T-cell (primary cell): Measurements from ENCODE around the gene HGD. TPM values are rescaled to one million over a fixed set of nuclear protein-coding genes. Genes with fewer than 3 reads are reported as not detected.

Experiments
- ATAC-seq, 4 experiments: fragments of 200-7000 bp in 3 of 4; fragments of 150-1000 bp in 1 of 4; cut with Tn5 transposase; replicated peaks in 1 of 4; 1 replicate in 3 of 4; 2 replicates in 1 of 4; pipeline ENCODE4 v1.10.0; 2021; ENCODE audit warnings: moderate library complexity in 3 of 4, mild to moderate bottlenecking in 2 of 4, moderate number of reproducible peaks in 1 of 4
- CTCF ChIA-PET, 2 donors: fragments of 300-600 bp; sonication (Branson Sonifier 250); formaldehyde crosslinking; loops; one replicate each; lab custom pipeline; 2022; ENCODE audit warnings: antibody characterized with exemption in 2 of 2; lab: Charles Lee
- POLR2A ChIA-PET, 2 donors: fragments of 300-600 bp; sonication (Branson Sonifier 250); formaldehyde crosslinking; loops; one replicate each; lab custom pipeline; 2022; ENCODE audit warnings: antibody characterized with exemption in 2 of 2; lab: Charles Lee
- DNase-seq, 35 experiments: peaks; one replicate each; pipeline versions ENCODE4 v3.0.0 to v3.0.0-alpha.2; 2013 to 2023
- H3K27ac ChIP-seq: one replicate; pipeline ENCODE4 v1.5.1; 2013; ENCODE audit warnings: low read length
- H3K27me3 ChIP-seq, 2 experiments: replicated peaks in 1 of 2; 1 replicate in 1 of 2; 2 replicates in 1 of 2; pipeline versions ENCODE4 v1.6.1 to v1.7.0; 2013; ENCODE audit warnings: low read length in 1 of 2, mixed read lengths in 1 of 2; ENCODE audit not compliant: control insufficient read depth in 2 of 2, insufficient read depth in 2 of 2; ENCODE audit errors: extremely low read depth in 1 of 2
- H3K36me3 ChIP-seq, 2 donors: 1 replicate in 1 of 2; 2 replicates in 1 of 2; pipeline versions ENCODE4 v1.6.1 to v1.7.0; 2013; ENCODE audit warnings: low read length in 1 of 2; ENCODE audit not compliant: control insufficient read depth in 2 of 2, insufficient read depth in 1 of 2; ENCODE audit errors: extremely low read depth in 1 of 2
- H3K4me1 ChIP-seq, 2 experiments: 1 replicate in 1 of 2; 2 replicates in 1 of 2; pipeline versions ENCODE4 v1.6.1 to v1.7.0; 2013; ENCODE audit warnings: low read length in 2 of 2, mixed read lengths in 1 of 2; ENCODE audit not compliant: insufficient read depth in 2 of 2, control insufficient read depth in 1 of 2; ENCODE audit errors: extremely low read depth in 1 of 2
- H3K4me3 ChIP-seq, 2 donors: 1 replicate in 1 of 2; 2 replicates in 1 of 2; pipeline versions ENCODE4 v1.5.1 to v1.7.0; 2013; ENCODE audit warnings: mild to moderate bottlenecking in 2 of 2, low read length in 1 of 2, moderate library complexity in 1 of 2; ENCODE audit not compliant: control insufficient read depth in 1 of 2; ENCODE audit errors: extremely low read depth in 1 of 2
- H3K9me3 ChIP-seq: 2 replicates; pipeline ENCODE4 v1.7.0; 2013
- H3K27ac Mint-ChIP-seq, 2 donors: one replicate each; pipeline ENCODE4 v1.8.0; 2020 to 2021; ENCODE audit warnings: mild to moderate bottlenecking in 2 of 2, mixed read lengths in 2 of 2
- H3K27me3 Mint-ChIP-seq, 2 donors: one replicate each; pipeline ENCODE4 v1.8.0; 2021 to 2022; ENCODE audit warnings: mixed read lengths in 2 of 2
- H3K36me3 Mint-ChIP-seq: one replicate; pipeline ENCODE4 v1.8.0; 2021; ENCODE audit warnings: mixed read lengths
- H3K4me1 Mint-ChIP-seq, 3 donors: one replicate each; pipeline ENCODE4 v1.8.0; 2020 to 2022; ENCODE audit warnings: mixed read lengths in 3 of 3, mild to moderate bottlenecking in 1 of 3
- H3K4me3 Mint-ChIP-seq, 3 donors: one replicate each; pipeline ENCODE4 v1.8.0; 2020 to 2022; ENCODE audit warnings: mild to moderate bottlenecking in 3 of 3, mixed read lengths in 3 of 3, moderate library complexity in 3 of 3
- H3K9me3 Mint-ChIP-seq, 3 donors: one replicate each; pipeline ENCODE4 v1.8.0; 2020 to 2022; ENCODE audit warnings: mixed read lengths in 3 of 3
- WGBS: methylation state at CpG from one replicate; pipeline ENCODE4 v1.1.5; 2013; ENCODE audit warnings: missing lambda C conversion rate; ENCODE audit not compliant: insufficient coverage; 5-methylcytosine and 5-hydroxymethylcytosine counted together
- total RNA-seq, 35 experiments: library from RNA in 6 of 35; stranded (reverse) in 6 of 35; fragments of 120-200 nt in 1 of 35; gene quantifications; one replicate each; pipeline versions ENCODE4 v1.2.1 to v1.2.4 and lab custom pipeline; 2013 to 2026

Gene HGD
- total RNA-seq, 5 donors from 2014 or later (not counting 1 experiment from before 2014, with no cell fraction given): 1.5 to 4.1 (median 2.6) TPM

DNA sequence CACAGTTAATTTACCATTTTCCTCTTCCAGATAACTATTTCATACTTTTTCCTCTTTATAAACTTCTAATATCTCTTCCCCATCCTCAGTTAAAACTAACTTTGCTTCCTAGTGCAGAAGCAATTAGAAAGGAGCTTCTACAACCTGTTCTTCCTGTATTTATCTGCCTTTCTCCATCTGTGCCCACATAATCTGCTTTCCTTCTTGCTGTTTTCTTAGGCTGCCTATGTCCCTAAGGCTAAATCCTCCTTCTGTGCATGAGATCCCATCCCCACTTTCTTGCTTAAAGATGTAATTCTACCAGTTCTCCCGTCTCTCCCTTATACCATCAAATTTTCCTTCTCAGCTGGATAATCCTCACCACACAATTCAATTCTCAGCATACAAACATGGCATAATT, 28.3 kb upstream of the HGD start:
- 100% methylated on average over 1 of the region's 1 CpG for WGBS
- Histone ChIP-seq H3K36me3 (peaks cover 0 to 6% of the 10 kb centered on the region in 2 donors), H3K27ac (no peak overlapping the region), H3K9me3 (no peaks in the 10 kb centered on the region), H3K4me1 (no peaks in the 10 kb centered on the region), H3K27me3 (no peaks in the 10 kb centered on the region), H3K4me3 (no peak overlapping the region)
- H3K27ac Mint-ChIP-seq: no peak overlapping the region
- H3K4me3 Mint-ChIP-seq: no peak overlapping the region
- H3K36me3 Mint-ChIP-seq: peaks cover 34% of the 10 kb centered on the region
- H3K27me3 Mint-ChIP-seq: no peaks in the 10 kb centered on the region
- peaks cover 15 to 17% (median 16%) of the 10 kb centered on the region in 3 donors for H3K4me1 Mint-ChIP-seq
- ChIA-PET CTCF (no interaction called here), POLR2A (no interaction called here)
- no peak for ATAC-seq
- no peaks in the 10 kb centered on the region for H3K9me3 Mint-ChIP-seq
- no peak for DNase-seq

DNA sequence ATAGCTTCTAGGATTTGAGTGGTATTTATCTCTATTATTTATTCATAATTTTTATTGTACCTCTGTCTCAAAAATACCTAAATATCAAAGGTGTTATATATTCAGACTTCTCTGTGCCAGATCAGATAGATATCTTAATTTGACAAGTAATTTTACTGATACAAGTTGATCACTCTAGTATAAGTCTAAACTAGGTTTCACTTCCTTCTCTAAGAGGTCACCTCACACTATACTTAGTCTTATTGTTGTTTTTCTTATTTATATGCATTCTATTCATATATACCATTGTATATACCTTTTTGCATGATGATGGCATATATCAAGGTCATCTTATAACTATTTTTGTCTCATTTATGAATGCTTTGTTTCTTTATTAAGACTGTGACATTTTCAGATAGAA, 26.4 kb upstream of the HGD start:
- peaks cover 44% of the 10 kb centered on the region for H3K36me3 Mint-ChIP-seq
- ATAC-seq (no peak), DNase-seq (no peak)
- Histone ChIP-seq H3K4me3 (no peak overlapping the region), H3K4me1 (no peaks in the 10 kb centered on the region), H3K36me3 (peaks cover 0 to 18% of the 10 kb centered on the region in 2 donors), H3K9me3 (peaks cover 2% of the 10 kb centered on the region), H3K27ac (no peak overlapping the region), H3K27me3 (no peaks in the 10 kb centered on the region)
- ChIA-PET CTCF (no interaction called here), POLR2A (interaction anchor here in 1 of 2 donors (0.6 kb wide), 1 partner anchor 65 kb away, joined by 3 read pairs; no protein-coding TSS in a partner anchor)
- no peaks in the 10 kb centered on the region for H3K27me3 Mint-ChIP-seq
- peaks cover 9 to 10% (median 9%) of the 10 kb centered on the region in 3 donors for H3K4me1 Mint-ChIP-seq
- H3K4me3 Mint-ChIP-seq: no peak overlapping the region
- peaks cover 0 to 11% (median 5%) of the 10 kb centered on the region in 3 donors for H3K9me3 Mint-ChIP-seq
- peak overlapping the region in 1 of 2 donors; percentile 7 for H3K27ac Mint-ChIP-seq

GRCh38 chr3:120706950-120707349, 24.9 kb upstream of the HGD start:
- H3K4me3 Mint-ChIP-seq: no peak overlapping the region
- peak overlapping the region; percentile 7 to 14 for H3K27ac Mint-ChIP-seq
- CTCF ChIA-PET: no interaction called here
- no peaks in the 10 kb centered on the region for H3K27me3 ChIP-seq
- H3K9me3 ChIP-seq: peaks cover 4% of the 10 kb centered on the region
- POLR2A ChIA-PET: no interaction called here
- no peak overlapping the region for H3K27ac ChIP-seq
- H3K4me3 ChIP-seq: no peak overlapping the region
- ATAC-seq: no peak
- H3K4me1 ChIP-seq: no peaks in the 10 kb centered on the region
- H3K36me3 Mint-ChIP-seq: peaks cover 55% of the 10 kb centered on the region
- peaks cover 0 to 5% (median 5%) of the 10 kb centered on the region in 3 donors for H3K4me1 Mint-ChIP-seq
- no peak for DNase-seq
- no peaks in the 10 kb centered on the region for H3K27me3 Mint-ChIP-seq
- peaks cover 0 to 24% of the 10 kb centered on the region in 2 donors for H3K36me3 ChIP-seq
- H3K9me3 Mint-ChIP-seq: peaks cover 0 to 14% (median 5%) of the 10 kb centered on the region in 3 donors

DNA sequence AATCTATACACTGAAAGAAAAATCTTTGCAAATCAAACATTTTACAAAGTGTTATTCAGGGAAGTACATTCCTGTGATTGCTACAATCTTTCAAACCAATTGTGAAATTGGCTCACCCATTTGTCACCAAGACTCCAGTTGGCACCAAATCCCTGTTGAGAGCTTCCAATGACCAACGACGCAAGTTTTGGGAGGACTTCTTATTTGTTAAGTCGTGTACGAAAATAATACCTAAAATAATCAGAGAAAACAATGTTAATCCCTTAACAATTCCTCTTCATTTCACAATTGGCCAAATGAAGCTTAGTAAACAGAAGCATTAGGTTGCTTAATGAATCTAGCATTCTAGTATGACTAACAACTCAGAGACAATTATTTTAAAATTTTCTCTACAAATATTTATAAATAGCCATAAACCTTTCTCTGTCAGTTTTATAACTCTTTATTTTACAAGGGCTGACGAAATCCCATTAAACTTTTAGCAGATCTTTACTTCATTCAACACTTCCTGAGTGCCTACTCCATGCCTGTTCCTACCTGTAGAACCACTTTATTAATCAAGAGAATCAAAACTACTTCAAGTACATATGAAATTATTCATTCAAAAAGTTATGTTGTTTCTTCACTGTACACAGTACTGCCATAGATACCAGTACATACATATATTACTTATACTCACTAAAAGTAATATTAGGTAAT, 24.0 kb upstream of the HGD start:
- no peak overlapping the region for H3K27ac Mint-ChIP-seq
- peaks cover 0 to 14% (median 5%) of the 10 kb centered on the region in 3 donors for H3K9me3 Mint-ChIP-seq
- Histone ChIP-seq H3K27me3 (no peaks in the 10 kb centered on the region), H3K4me1 (no peaks in the 10 kb centered on the region), H3K4me3 (no peak overlapping the region), H3K36me3 (peaks cover 0 to 24% of the 10 kb centered on the region in 2 donors), H3K27ac (no peak overlapping the region), H3K9me3 (peaks cover 4% of the 10 kb centered on the region)
- ChIA-PET POLR2A (no interaction called here), CTCF (no interaction called here)
- DNase-seq (no peak), ATAC-seq (no peak)
- 80% methylated on average over 1 of the region's 5 CpGs for WGBS
- H3K27me3 Mint-ChIP-seq: no peaks in the 10 kb centered on the region
- peaks cover 0 to 5% (median 5%) of the 10 kb centered on the region in 3 donors for H3K4me1 Mint-ChIP-seq
- peaks cover 59% of the 10 kb centered on the region for H3K36me3 Mint-ChIP-seq
- H3K4me3 Mint-ChIP-seq: no peak overlapping the region

DNA sequence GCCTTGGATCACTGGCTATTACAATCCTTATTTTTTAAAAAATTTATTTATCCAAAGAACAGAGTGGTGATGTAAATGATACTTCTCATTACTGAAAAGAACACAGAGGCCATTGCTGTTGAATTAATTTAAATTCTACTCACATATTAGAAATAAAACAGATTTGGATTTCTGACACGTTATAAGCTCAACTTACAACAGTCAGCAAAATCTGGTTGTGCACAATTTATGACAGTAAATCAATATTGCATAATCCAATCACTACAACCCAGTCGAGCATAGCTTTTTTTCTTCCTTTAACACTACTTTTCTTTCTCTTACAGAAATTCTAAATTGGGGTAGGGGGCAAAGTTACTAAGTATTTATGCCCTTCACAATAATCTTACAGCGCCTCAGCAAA, 17.3 kb upstream of the HGD start:
- no peak overlapping the region for H3K27ac ChIP-seq
- peaks cover 0 to 12% (median 5%) of the 10 kb centered on the region in 3 donors for H3K9me3 Mint-ChIP-seq
- H3K4me1 Mint-ChIP-seq: no peaks in the 10 kb centered on the region
- H3K9me3 ChIP-seq: peaks cover 4% of the 10 kb centered on the region
- peaks cover 49% of the 10 kb centered on the region for H3K36me3 Mint-ChIP-seq
- no peak overlapping the region for H3K4me3 Mint-ChIP-seq
- ChIA-PET CTCF (interaction anchor here in 1 of 2 donors (1.2 kb wide), 1 partner anchor 70 kb away, joined by 3 read pairs; no protein-coding TSS in a partner anchor), POLR2A (interaction anchor here in 1 of 2 donors (0.7 kb wide), 1 partner anchor 10 kb away, joined by 3 read pairs; no protein-coding TSS in a partner anchor)
- no peaks in the 10 kb centered on the region for H3K27me3 Mint-ChIP-seq
- ATAC-seq (no peak), DNase-seq (no peak)
- 80% methylated on average over 1 of the region's 3 CpGs for WGBS
- H3K36me3 ChIP-seq: peaks cover 0 to 25% of the 10 kb centered on the region in 2 donors
- H3K27me3 ChIP-seq: no peaks in the 10 kb centered on the region
- no peak overlapping the region for H3K27ac Mint-ChIP-seq
- no peak overlapping the region for H3K4me3 ChIP-seq
- no peaks in the 10 kb centered on the region for H3K4me1 ChIP-seq

- no peak for ATAC-seq
- WGBS: no CpG with 5 or more reads among the region's 1 CpG
- no peak for DNase-seq
- CTCF ChIA-PET: interaction anchor here (0.5 to 0.6 kb wide), 3 partner anchors 37 to 106 kb away, joined by 3 to 4 read pairs (median 4); no protein-coding TSS in a partner anchor
- Mint-ChIP-seq H3K4me1 (no peaks in the 10 kb centered on the region), H3K9me3 (no peaks in the 10 kb centered on the region), H3K36me3 (peaks cover 38% of the 10 kb centered on the region), H3K27ac (no peak overlapping the region), H3K4me3 (no peak overlapping the region), H3K27me3 (no peaks in the 10 kb centered on the region)
- H3K36me3 ChIP-seq: peaks cover 0 to 30% of the 10 kb centered on the region in 2 donors
- H3K27me3 ChIP-seq: no peaks in the 10 kb centered on the region
- POLR2A ChIA-PET: no interaction called here
- H3K4me3 ChIP-seq: no peak overlapping the region
- H3K4me1 ChIP-seq: no peaks in the 10 kb centered on the region
- H3K27ac ChIP-seq: no peak overlapping the region
- no peaks in the 10 kb centered on the region for H3K9me3 ChIP-seq
Observed at GRCh38 chr3:120693439-120694171, 11.6 kb upstream of the HGD start.
